ENCODE results near the gene ARPC2. TPM values are rescaled to one million over a fixed set of nuclear protein-coding genes. Genes with fewer than 3 reads are reported as not detected.

Gene ARPC2
- total and polyA plus RNA-seq, 2 donors = 292 to 368 TPM

DNA sequence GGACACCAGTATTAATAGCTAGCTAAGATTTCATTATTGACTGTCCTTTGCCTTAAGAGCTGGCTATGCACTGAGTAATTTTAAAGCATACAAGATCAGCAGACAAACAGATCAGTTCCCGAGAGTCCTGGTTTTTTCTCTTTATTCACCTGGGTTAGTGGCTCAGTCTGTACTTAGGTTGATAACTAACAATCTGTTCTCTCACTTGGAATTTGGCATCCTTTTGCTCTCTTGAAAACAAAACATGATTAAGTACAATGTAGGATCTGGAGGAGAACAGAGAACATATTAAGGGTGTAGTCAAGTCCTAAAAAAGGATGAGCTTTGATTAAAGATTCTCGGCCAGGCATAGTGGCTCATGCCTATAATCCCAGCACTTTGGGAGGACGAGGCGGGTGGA is 16.6 kb downstream of the ARPC2 start:
- Histone ChIP-seq H3K36me3 (ENCODE audit: control insufficient read depth in 2 of 2, insufficient read depth in 2 of 2, low read length in 1 of 2) (peaks cover 59 to 87% of the 10 kb centered on the region in 2 donors), H3K4me1 (ENCODE audit: control insufficient read depth in 2 of 2, insufficient read depth in 2 of 2, low read length in 2 of 2) (peaks cover 5 to 14% of the 10 kb centered on the region in 2 donors), H3K27ac (ENCODE audit: low read depth in 1 of 2, low read length in 1 of 2) (no peak overlapping the region), H3K4me3 (ENCODE audit: low read length in 2 of 2) (no peak overlapping the region), H3K27me3 (ENCODE audit: control insufficient read depth in 2 of 2, insufficient read depth in 1 of 2, low read length in 1 of 2) (no peaks in the 10 kb centered on the region), H3K9me3 (ENCODE audit: control insufficient read depth in 2 of 2, insufficient read depth in 1 of 2, low read length in 1 of 2) (no peaks in the 10 kb centered on the region)
- DNase-seq (ENCODE audit: low read depth in 6 of 9, low spot score in 9 of 9) = no peak
- 99% methylated on average over 4 of the region's 4 CpGs for WGBS

- H3K27me3 ChIP-seq (ENCODE audit: control insufficient read depth in 2 of 2, insufficient read depth in 1 of 2, low read length in 1 of 2) = no peaks in the 10 kb centered on the region
- H3K36me3 ChIP-seq (ENCODE audit: control insufficient read depth in 2 of 2, insufficient read depth in 2 of 2, low read length in 1 of 2) = peaks cover 59 to 93% of the 10 kb centered on the region in 2 donors
- no peak for DNase-seq (ENCODE audit: low read depth in 6 of 9, low spot score in 9 of 9)
- WGBS = 66% methylated on average over 3 of the region's 3 CpGs
- H3K4me3 ChIP-seq (ENCODE audit: low read length in 2 of 2) = no peak overlapping the region
- no peaks in the 10 kb centered on the region for H3K9me3 ChIP-seq (ENCODE audit: control insufficient read depth in 2 of 2, insufficient read depth in 1 of 2, low read length in 1 of 2)
- peaks cover 3 to 11% of the 10 kb centered on the region in 2 donors for H3K4me1 ChIP-seq (ENCODE audit: control insufficient read depth in 2 of 2, insufficient read depth in 2 of 2, low read length in 2 of 2)
- H3K27ac ChIP-seq (ENCODE audit: low read depth in 1 of 2, low read length in 1 of 2) = no peak overlapping the region
Observed at GRCh38 chr2:218234521-218234920, 17.5 kb downstream of the ARPC2 start.

GRCh38 chr2:218235017-218235416 is 18.0 kb downstream of the ARPC2 start:
- Histone ChIP-seq H3K4me1 (ENCODE audit: control insufficient read depth in 2 of 2, insufficient read depth in 2 of 2, low read length in 2 of 2) (peaks cover 2 to 8% of the 10 kb centered on the region in 2 donors), H3K27ac (ENCODE audit: low read depth in 1 of 2, low read length in 1 of 2) (no peak overlapping the region), H3K27me3 (ENCODE audit: control insufficient read depth in 2 of 2, insufficient read depth in 1 of 2, low read length in 1 of 2) (no peaks in the 10 kb centered on the region), H3K9me3 (ENCODE audit: control insufficient read depth in 2 of 2, insufficient read depth in 1 of 2, low read length in 1 of 2) (no peaks in the 10 kb centered on the region), H3K4me3 (ENCODE audit: low read length in 2 of 2) (no peak overlapping the region), H3K36me3 (ENCODE audit: control insufficient read depth in 2 of 2, insufficient read depth in 2 of 2, low read length in 1 of 2) (peaks cover 60 to 95% of the 10 kb centered on the region in 2 donors)
- WGBS = 97% methylated on average over 2 of the region's 2 CpGs
- no peak for DNase-seq (ENCODE audit: low read depth in 6 of 9, low spot score in 9 of 9)

DNA sequence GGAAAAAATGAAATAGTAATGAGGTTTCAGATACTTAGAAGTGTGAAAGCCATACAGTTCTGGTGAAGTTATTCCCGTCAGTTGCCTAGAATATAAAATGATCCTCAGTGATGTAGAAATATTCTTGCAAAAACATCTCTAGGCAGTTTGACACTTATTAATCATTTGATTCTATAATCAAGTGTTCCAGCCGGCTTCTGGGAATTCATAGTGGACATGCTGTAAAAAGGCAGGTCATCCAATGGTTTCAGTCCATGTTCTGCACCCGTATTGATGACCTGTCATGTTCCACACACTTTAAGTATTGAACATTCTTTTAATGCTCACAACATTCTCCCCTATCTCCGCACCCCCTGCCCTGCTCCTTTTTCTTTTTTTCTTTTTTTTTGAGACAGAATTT is 19.8 kb downstream of the ARPC2 start:
- Histone ChIP-seq H3K36me3 (ENCODE audit: control insufficient read depth in 2 of 2, insufficient read depth in 2 of 2, low read length in 1 of 2) (peaks cover 56 to 93% of the 10 kb centered on the region in 2 donors), H3K4me1 (ENCODE audit: control insufficient read depth in 2 of 2, insufficient read depth in 2 of 2, low read length in 2 of 2) (no peaks in the 10 kb centered on the region), H3K9me3 (ENCODE audit: control insufficient read depth in 2 of 2, insufficient read depth in 1 of 2, low read length in 1 of 2) (no peaks in the 10 kb centered on the region), H3K4me3 (ENCODE audit: low read length in 2 of 2) (no peak overlapping the region), H3K27ac (ENCODE audit: low read depth in 1 of 2, low read length in 1 of 2) (no peak overlapping the region), H3K27me3 (ENCODE audit: control insufficient read depth in 2 of 2, insufficient read depth in 1 of 2, low read length in 1 of 2) (no peaks in the 10 kb centered on the region)
- no peak for DNase-seq (ENCODE audit: low read depth in 6 of 9, low spot score in 9 of 9)
- whole genome bisulfite sequencing = 98% methylated on average over 4 of the region's 4 CpGs

DNA sequence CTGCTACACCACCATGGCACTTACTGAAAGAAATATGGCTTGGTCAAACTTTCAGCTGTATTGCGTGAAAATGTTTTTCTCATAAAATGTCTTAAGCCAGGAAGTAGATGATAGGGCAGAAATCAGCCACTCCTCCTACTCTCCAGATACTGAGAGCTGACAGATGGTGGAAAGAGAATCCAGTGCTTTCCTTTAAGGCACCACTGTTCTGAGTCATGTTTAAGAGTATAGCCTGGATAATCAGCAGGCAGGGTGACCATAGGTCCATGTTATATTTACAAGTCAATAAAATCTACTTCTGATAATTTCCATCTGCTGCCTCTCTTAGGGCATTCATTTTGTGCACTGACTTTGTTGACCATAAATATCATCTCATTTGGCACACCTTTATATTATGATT is 21.9 kb downstream of the ARPC2 start:
- Histone ChIP-seq H3K36me3 (ENCODE audit: control insufficient read depth in 2 of 2, insufficient read depth in 2 of 2, low read length in 1 of 2) (peaks cover 51 to 91% of the 10 kb centered on the region in 2 donors), H3K4me1 (ENCODE audit: control insufficient read depth in 2 of 2, insufficient read depth in 2 of 2, low read length in 2 of 2) (no peaks in the 10 kb centered on the region), H3K9me3 (ENCODE audit: control insufficient read depth in 2 of 2, insufficient read depth in 1 of 2, low read length in 1 of 2) (no peaks in the 10 kb centered on the region), H3K27ac (ENCODE audit: low read depth in 1 of 2, low read length in 1 of 2) (no peak overlapping the region), H3K4me3 (ENCODE audit: low read length in 2 of 2) (no peak overlapping the region), H3K27me3 (ENCODE audit: control insufficient read depth in 2 of 2, insufficient read depth in 1 of 2, low read length in 1 of 2) (no peaks in the 10 kb centered on the region)
- WGBS = 100% methylated on average over 1 of the region's 1 CpG
- DNase-seq (ENCODE audit: low read depth in 6 of 9, low spot score in 9 of 9) = no peak

GRCh38 chr2:218244204-218244603 is 27.2 kb downstream of the ARPC2 start:
- WGBS = 94% methylated on average over 1 of the region's 1 CpG
- Histone ChIP-seq H3K27ac (ENCODE audit: low read depth in 1 of 2, low read length in 1 of 2) (no peak overlapping the region), H3K4me3 (ENCODE audit: low read length in 2 of 2) (no peak overlapping the region), H3K36me3 (ENCODE audit: control insufficient read depth in 2 of 2, insufficient read depth in 2 of 2, low read length in 1 of 2) (peaks cover 80 to 92% of the 10 kb centered on the region in 2 donors), H3K27me3 (ENCODE audit: control insufficient read depth in 2 of 2, insufficient read depth in 1 of 2, low read length in 1 of 2) (no peaks in the 10 kb centered on the region), H3K9me3 (ENCODE audit: control insufficient read depth in 2 of 2, insufficient read depth in 1 of 2, low read length in 1 of 2) (no peaks in the 10 kb centered on the region), H3K4me1 (ENCODE audit: control insufficient read depth in 2 of 2, insufficient read depth in 2 of 2, low read length in 2 of 2) (no peaks in the 10 kb centered on the region)
- DNase-seq (ENCODE audit: low read depth in 6 of 9, low spot score in 9 of 9) = no peak

GRCh38 chr2:218244665-218245064 is 27.7 kb downstream of the ARPC2 start:
- H3K4me3 ChIP-seq (ENCODE audit: low read length in 2 of 2) = no peak overlapping the region
- H3K9me3 ChIP-seq (ENCODE audit: control insufficient read depth in 2 of 2, insufficient read depth in 1 of 2, low read length in 1 of 2) = no peaks in the 10 kb centered on the region
- no peaks in the 10 kb centered on the region for H3K4me1 ChIP-seq (ENCODE audit: control insufficient read depth in 2 of 2, insufficient read depth in 2 of 2, low read length in 2 of 2)
- H3K36me3 ChIP-seq (ENCODE audit: control insufficient read depth in 2 of 2, insufficient read depth in 2 of 2, low read length in 1 of 2) = peaks cover 80 to 92% of the 10 kb centered on the region in 2 donors
- no peak for DNase-seq (ENCODE audit: low read depth in 6 of 9, low spot score in 9 of 9)
- H3K27me3 ChIP-seq (ENCODE audit: control insufficient read depth in 2 of 2, insufficient read depth in 1 of 2, low read length in 1 of 2) = no peaks in the 10 kb centered on the region
- H3K27ac ChIP-seq (ENCODE audit: low read depth in 1 of 2, low read length in 1 of 2) = no peak overlapping the region
- WGBS = over 99% methylated on average over 2 of the region's 2 CpGs

GRCh38 chr2:218245214-218245613 is 28.2 kb downstream of the ARPC2 start:
- Histone ChIP-seq H3K27me3 (ENCODE audit: control insufficient read depth in 2 of 2, insufficient read depth in 1 of 2, low read length in 1 of 2) (no peaks in the 10 kb centered on the region), H3K4me1 (ENCODE audit: control insufficient read depth in 2 of 2, insufficient read depth in 2 of 2, low read length in 2 of 2) (no peaks in the 10 kb centered on the region), H3K27ac (ENCODE audit: low read depth in 1 of 2, low read length in 1 of 2) (no peak overlapping the region), H3K4me3 (ENCODE audit: low read length in 2 of 2) (no peak overlapping the region), H3K36me3 (ENCODE audit: control insufficient read depth in 2 of 2, insufficient read depth in 2 of 2, low read length in 1 of 2) (peaks cover 80 to 93% of the 10 kb centered on the region in 2 donors), H3K9me3 (ENCODE audit: control insufficient read depth in 2 of 2, insufficient read depth in 1 of 2, low read length in 1 of 2) (no peaks in the 10 kb centered on the region)
- no peak for DNase-seq (ENCODE audit: low read depth in 6 of 9, low spot score in 9 of 9)
- 87% methylated on average over 5 of the region's 5 CpGs for WGBS

- Histone ChIP-seq H3K4me3 (ENCODE audit: low read length in 2 of 2) (no peak overlapping the region), H3K9me3 (ENCODE audit: control insufficient read depth in 2 of 2, insufficient read depth in 1 of 2, low read length in 1 of 2) (no peaks in the 10 kb centered on the region), H3K27ac (ENCODE audit: low read depth in 1 of 2, low read length in 1 of 2) (no peak overlapping the region), H3K36me3 (ENCODE audit: control insufficient read depth in 2 of 2, insufficient read depth in 2 of 2, low read length in 1 of 2) (peaks cover 97 to 98% of the 10 kb centered on the region in 2 donors), H3K27me3 (ENCODE audit: control insufficient read depth in 2 of 2, insufficient read depth in 1 of 2, low read length in 1 of 2) (no peaks in the 10 kb centered on the region), H3K4me1 (ENCODE audit: control insufficient read depth in 2 of 2, insufficient read depth in 2 of 2, low read length in 2 of 2) (no peaks in the 10 kb centered on the region)
- 98% methylated on average over 13 of the region's 13 CpGs for WGBS
- no peak for DNase-seq (ENCODE audit: low read depth in 6 of 9, low spot score in 9 of 9)
Observed at GRCh38 chr2:218249691-218250090, 32.7 kb downstream of the ARPC2 start.

Measured in thymus (tissue), 11 donors.